ENCODE measurements around the gene KIAA2012.

The KIAA2012 gene

DNA sequence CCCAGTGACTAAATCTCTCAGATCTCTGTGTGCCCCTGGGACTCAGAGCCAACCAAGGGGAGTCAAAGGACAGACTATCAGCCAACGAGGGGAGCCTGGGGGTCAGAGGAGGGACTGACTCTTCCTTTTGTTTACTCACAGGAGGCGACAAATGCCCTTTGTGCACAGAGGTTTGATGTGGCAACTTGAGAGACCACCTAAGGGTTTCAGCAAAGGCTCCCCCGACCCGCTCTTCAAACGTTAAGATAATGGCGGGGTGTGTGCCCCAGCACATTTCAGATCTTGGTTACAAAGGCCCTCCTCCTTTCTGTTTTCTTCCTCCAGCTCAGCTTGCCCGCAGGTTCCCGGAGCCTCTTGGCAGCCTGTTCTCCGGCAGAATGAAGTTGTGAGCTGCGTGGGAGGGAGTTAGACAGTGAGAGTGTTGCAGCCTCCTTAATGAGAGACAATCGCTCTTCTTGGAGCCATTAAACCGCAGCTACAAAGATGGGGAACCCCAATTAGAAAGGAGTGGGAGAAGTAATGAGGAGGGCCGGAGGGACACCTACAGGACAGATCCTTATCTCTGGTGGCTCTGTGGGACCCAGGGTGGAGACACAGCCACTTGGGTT is 76.2 kb downstream of the KIAA2012 start:
- TF ChIP-seq, protein P1, sequence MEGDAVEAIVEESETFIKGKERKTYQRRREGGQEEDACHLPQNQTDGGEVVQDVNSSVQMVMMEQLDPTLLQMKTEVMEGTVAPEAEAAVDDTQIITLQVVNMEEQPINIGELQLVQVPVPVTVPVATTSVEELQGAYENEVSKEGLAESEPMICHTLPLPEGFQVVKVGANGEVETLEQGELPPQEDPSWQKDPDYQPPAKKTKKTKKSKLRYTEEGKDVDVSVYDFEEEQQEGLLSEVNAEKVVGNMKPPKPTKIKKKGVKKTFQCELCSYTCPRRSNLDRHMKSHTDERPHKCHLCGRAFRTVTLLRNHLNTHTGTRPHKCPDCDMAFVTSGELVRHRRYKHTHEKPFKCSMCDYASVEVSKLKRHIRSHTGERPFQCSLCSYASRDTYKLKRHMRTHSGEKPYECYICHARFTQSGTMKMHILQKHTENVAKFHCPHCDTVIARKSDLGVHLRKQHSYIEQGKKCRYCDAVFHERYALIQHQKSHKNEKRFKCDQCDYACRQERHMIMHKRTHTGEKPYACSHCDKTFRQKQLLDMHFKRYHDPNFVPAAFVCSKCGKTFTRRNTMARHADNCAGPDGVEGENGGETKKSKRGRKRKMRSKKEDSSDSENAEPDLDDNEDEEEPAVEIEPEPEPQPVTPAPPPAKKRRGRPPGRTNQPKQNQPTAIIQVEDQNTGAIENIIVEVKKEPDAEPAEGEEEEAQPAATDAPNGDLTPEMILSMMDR (IDR thresholded peaks at IDR 0.05; ENCODE audit: insufficient read depth, low read depth, low read length, missing control alignments), result no peak
- H3K4me3 ChIP-seq (ENCODE audit: low read length), result no peak overlapping the region
- peak; percentile 16 for DNase-seq (ENCODE audit: low read depth)

DNA sequence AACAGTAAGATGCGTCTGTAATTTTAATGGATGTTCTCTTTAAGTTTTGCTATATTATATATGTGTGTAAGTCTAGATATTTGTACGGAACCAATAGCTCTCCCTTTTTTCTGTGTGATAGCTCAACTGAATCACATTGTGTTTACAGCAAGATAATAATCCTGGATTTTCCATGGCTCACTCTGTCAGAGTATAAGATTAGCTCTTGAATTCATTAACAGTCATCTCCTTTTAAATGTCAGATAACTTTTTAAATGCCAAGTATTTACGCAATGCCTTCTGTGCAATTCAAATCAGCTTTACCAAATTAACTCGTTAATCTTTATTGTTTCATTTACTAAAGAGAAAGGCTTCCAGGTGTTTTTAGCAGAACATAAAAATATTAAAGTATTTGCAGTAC is 76.9 kb downstream of the KIAA2012 start:
- H3K4me3 ChIP-seq (ENCODE audit: low read length), result no peak overlapping the region
- TF ChIP-seq, protein P1 (IDR thresholded peaks at IDR 0.05; ENCODE audit: insufficient read depth, low read depth, low read length, missing control alignments), result no peak
- no peak for DNase-seq (ENCODE audit: low read depth)

DNA sequence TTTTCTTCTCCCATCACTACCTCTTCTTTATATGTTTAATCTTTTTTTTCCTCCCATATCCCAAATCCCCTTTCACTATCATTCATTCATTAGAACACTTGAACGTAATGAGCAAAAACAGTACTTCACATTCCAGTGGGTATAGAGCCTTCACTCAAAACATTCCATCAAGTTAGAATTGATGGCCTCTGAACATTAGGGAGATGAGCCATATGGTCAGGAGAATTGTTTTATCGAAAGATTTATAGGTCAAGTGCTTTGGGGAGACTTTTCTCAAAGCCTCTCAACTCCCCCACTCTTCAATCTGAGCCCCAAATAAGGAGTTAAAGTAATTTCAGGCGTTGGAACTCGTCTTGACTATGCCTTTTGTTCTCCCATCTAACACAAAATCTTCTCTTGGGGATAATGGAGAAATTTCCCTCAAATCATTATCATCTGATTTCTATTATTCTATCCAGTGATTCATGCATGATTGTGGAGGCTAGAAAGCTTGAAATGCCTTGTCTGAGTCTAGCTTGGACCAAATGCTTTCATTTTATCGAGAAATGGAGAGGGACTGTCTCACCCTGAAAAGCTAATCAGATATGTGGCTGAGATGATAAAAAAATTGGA is 79.2 kb downstream of the KIAA2012 start:
- TF ChIP-seq, protein P1 (IDR thresholded peaks at IDR 0.05; ENCODE audit: insufficient read depth, low read depth, low read length, missing control alignments), result no peak
- H3K4me3 ChIP-seq (ENCODE audit: low read length), result no peak overlapping the region
- DNase-seq (ENCODE audit: low read depth), result no peak

DNA sequence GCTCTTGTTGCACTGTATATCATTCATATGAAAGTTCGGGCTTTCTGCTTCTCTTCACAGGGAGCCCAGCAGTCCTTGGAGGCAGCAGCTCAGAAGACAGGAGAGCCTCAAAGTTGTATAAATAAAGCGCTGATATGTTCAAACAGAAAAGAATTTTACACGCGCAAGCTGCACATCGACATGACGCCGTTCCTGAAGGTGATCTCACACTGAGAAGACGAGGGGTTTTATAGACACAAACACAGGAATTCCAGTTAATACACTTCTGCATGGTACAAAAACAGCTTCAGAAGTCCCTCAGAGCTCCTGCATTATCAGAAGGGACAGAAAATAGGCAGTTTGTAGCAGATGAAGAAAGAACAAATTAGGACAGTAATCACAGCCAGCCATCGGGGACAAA is 81.6 kb downstream of the KIAA2012 start:
- H3K4me3 ChIP-seq (ENCODE audit: low read length), result no peak overlapping the region

DNA sequence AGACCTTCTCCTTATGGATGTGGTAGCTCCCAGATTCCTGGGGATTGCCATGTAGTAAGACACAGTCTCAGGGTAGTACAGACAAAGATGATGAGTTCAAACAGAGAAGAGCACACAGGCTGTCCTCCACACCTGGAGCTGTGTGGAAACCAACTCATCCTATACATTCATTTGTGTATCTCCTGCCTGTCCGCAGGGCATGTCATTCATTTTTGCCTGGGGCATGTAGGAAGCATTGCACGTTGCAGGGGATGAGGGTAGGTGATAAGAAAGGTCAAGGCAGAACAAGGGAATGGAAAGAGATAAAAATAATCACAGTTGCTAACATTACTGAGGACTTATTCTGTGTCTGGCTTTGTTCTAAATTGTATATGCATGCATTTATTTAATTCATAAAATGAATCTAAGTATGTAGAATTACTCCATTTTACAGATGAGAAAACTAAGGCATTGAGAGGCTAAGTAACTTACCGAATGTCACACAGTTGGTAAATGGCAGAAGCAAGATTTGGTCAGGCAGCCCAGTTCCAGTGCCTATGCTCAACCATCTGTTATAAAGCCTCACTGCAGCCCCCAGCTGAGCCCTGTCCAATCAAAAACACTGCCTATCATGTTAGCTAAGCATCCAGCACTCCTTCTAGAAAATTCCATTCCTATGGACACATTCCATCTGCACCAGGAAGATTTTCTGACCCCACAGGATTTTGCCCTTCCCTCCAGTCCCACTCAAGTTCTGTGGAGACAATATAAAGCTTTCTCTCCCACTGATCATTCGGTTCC is 84.3 kb downstream of the KIAA2012 start:
- no peak for DNase-seq (ENCODE audit: low read depth)
- H3K4me3 ChIP-seq (ENCODE audit: low read length), result no peak overlapping the region
- TF ChIP-seq, protein P1 (IDR thresholded peaks at IDR 0.05; ENCODE audit: insufficient read depth, low read depth, low read length, missing control alignments), result no peak

More for the DNA sequence above, 81.6 kb downstream of the KIAA2012 start:
- DNase-seq (ENCODE audit: low read depth), result no peak
- TF ChIP-seq, protein P1 (IDR thresholded peaks at IDR 0.05; ENCODE audit: insufficient read depth, low read depth, low read length, missing control alignments), result no peak

DNA sequence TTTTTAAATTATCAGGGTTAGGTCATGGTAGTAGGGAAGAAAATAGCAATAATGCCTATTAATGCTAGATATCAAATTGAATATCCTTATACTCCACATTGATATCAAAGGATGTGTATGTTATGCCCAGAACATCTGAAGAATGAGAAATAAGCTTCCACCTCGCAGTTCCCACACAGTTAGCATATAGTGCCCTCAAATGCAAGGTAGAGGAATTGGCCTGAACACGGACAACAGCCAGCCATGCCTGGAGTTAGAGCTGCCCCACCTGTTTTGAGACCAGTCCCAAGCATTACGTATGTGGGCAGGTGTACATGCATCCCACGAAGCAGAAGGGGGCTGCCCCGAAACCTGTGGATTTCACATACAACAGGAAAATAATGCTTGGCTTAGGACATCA is 85.7 kb downstream of the KIAA2012 start:
- peak; percentile 23 for DNase-seq (ENCODE audit: low read depth)
- TF ChIP-seq, protein P1 (IDR thresholded peaks at IDR 0.05; ENCODE audit: insufficient read depth, low read depth, low read length, missing control alignments), result peak; percentile 49
- no peak overlapping the region for H3K4me3 ChIP-seq (ENCODE audit: low read length)
